Activated CD4-positive, alpha-beta T cell treated with anti-CD3 and anti-CD28 coated beads for 24 hours (primary cell): Measurements from ENCODE around the gene GRID2.

Experiments
- DNase-seq, 2 donors: peaks; one replicate each; pipeline ENCODE4 v3.0.0-alpha.2; 2020; ENCODE audit warnings: low read depth in 2 of 2

Gene GRID2

GRCh38 chr4:93747220-93747619 lies 1443.5 kb downstream of the GRID2 start:
- DNase-seq, result no peak

GRCh38 chr4:93748373-93749291 lies 1444.9 kb downstream of the GRID2 start:
- DNase-seq, result no peak

- DNase-seq, result no peak
Observed at GRCh38 chr4:93749292-93749761, 1445.6 kb downstream of the GRID2 start.

- no peak for DNase-seq
Observed at GRCh38 chr4:93751411-93751810, 1447.6 kb downstream of the GRID2 start.

- DNase-seq, result no peak
Observed at GRCh38 chr4:93756101-93756500, 1452.3 kb downstream of the GRID2 start.

GRCh38 chr4:93759506-93759905 lies 1455.7 kb downstream of the GRID2 start:
- no peak for DNase-seq

GRCh38 chr4:93760284-93760683 lies 1456.5 kb downstream of the GRID2 start:
- DNase-seq, result no peak

GRCh38 chr4:93761286-93761685 lies 1457.5 kb downstream of the GRID2 start:
- no peak for DNase-seq

GRCh38 chr4:93764639-93765246 lies 1461.0 kb downstream of the GRID2 start:
- no peak for DNase-seq

- no peak for DNase-seq
Observed at GRCh38 chr4:93767917-93768316, 1464.2 kb downstream of the GRID2 start.

- no peak for DNase-seq
Observed at GRCh38 chr4:93770201-93770600, 1466.4 kb downstream of the GRID2 start.

- no peak for DNase-seq
Observed at GRCh38 chr4:93771640-93772411, 1468.1 kb downstream of the GRID2 start.

GRCh38 chr4:93772858-93773257 lies 1469.1 kb downstream of the GRID2 start:
- no peak for DNase-seq

- DNase-seq, result no peak
Observed at GRCh38 chr4:93775551-93775950, 1471.8 kb downstream of the GRID2 start.

GRCh38 chr4:93776386-93777080 lies 1472.8 kb downstream of the GRID2 start:
- no peak for DNase-seq

GRCh38 chr4:93777081-93777460 lies 1473.3 kb downstream of the GRID2 start:
- DNase-seq, result no peak

- no peak for DNase-seq
Observed at GRCh38 chr4:93779228-93779627, 1475.5 kb downstream of the GRID2 start.

GRCh38 chr4:93780080-93780479 lies 1476.3 kb downstream of the GRID2 start:
- DNase-seq, result no peak

- no peak for DNase-seq
Observed at GRCh38 chr4:93781198-93781597, 1477.4 kb downstream of the GRID2 start.

- no peak for DNase-seq
Observed at GRCh38 chr4:93786149-93786548, 1482.4 kb downstream of the GRID2 start.

- no peak for DNase-seq
Observed at GRCh38 chr4:93788712-93789111, 1484.9 kb downstream of the GRID2 start.
